HepG2 (cell line): ENCODE measurements around the gene HEXIM1. TPM values are rescaled to one million over a fixed set of nuclear protein-coding genes. Genes with fewer than 3 reads are reported as not detected.

Experiments used
- CREM ChIP-seq, 2 experiments: sonication (generic) in 1 of 2; formaldehyde crosslinking in 1 of 2; IDR thresholded peaks; 2 replicates each; pipeline versions ENCODE4 v1.4.0 to v1.6.1; 2016 to 2020; ENCODE audit warnings: antibody characterized with exemption in 1 of 2, mild to moderate bottlenecking in 1 of 2, missing genetic modification reagents in 1 of 2
- GRHL1 ChIP-seq: sonication (generic); formaldehyde crosslinking; conservative IDR thresholded peaks from 2 replicates; pipeline ENCODE4 v1.8.0; 2022; ENCODE audit warnings: missing genetic modification reagents
- MEIS2 ChIP-seq: sonication (generic); formaldehyde crosslinking; IDR thresholded peaks from 2 replicates; pipeline ENCODE4 v1.9.0; 2021; ENCODE audit warnings: mild to moderate bottlenecking, missing genetic modification reagents
- MTA3 ChIP-seq: sonication (generic); formaldehyde crosslinking; IDR thresholded peaks from 2 replicates; pipeline ENCODE4 v1.4.0; 2020; ENCODE audit warnings: missing genetic modification reagents
- NCOA2 ChIP-seq: sonication (generic); formaldehyde crosslinking; IDR thresholded peaks from 2 replicates; pipeline ENCODE4 v1.8.0; 2022; ENCODE audit warnings: inconsistent platforms
- PITX1 ChIP-seq: sonication (generic); formaldehyde crosslinking; IDR thresholded peaks from 2 replicates; pipeline ENCODE4 v1.5.1; 2020; ENCODE audit warnings: mild to moderate bottlenecking, missing genetic modification reagents
- SMC3 ChIP-seq: IDR thresholded peaks from 2 replicates; pipeline ENCODE4 v1.6.1; 2011; ENCODE audit warnings: low read length, improper control_type of control experiment
- THRA ChIP-seq: sonication (generic); formaldehyde crosslinking; IDR thresholded peaks from 2 replicates; pipeline ENCODE4 v1.4.0; 2020; ENCODE audit warnings: missing genetic modification reagents, borderline replicate concordance
- ZBTB37 ChIP-seq: sonication (generic); formaldehyde crosslinking; IDR thresholded peaks from 2 replicates; pipeline ENCODE4 v1.4.0; 2020; ENCODE audit warnings: mild to moderate bottlenecking, missing genetic modification reagents
- ZNF234 ChIP-seq: sonication (generic); formaldehyde crosslinking; conservative IDR thresholded peaks from 2 replicates; pipeline ENCODE4 v1.5.1; 2020; ENCODE audit warnings: mild to moderate bottlenecking, missing genetic modification reagents
- ZNF263 ChIP-seq: sonication (generic); formaldehyde crosslinking; IDR thresholded peaks from 2 replicates; pipeline ENCODE4 v1.4.0; 2020; ENCODE audit warnings: missing genetic modification reagents
- ZNF274 ChIP-seq: sonication (generic); formaldehyde crosslinking; IDR thresholded peaks from 2 replicates; pipeline ENCODE4 v1.5.1; 2020; ENCODE audit warnings: mild to moderate bottlenecking, missing genetic modification reagents
- ZNF687 ChIP-seq: sonication (generic); formaldehyde crosslinking; IDR thresholded peaks from 2 replicates; pipeline ENCODE4 v1.5.1; 2020; ENCODE audit warnings: mild to moderate bottlenecking, missing genetic modification reagents, moderate library complexity
- ZNF691 ChIP-seq: sonication (generic); formaldehyde crosslinking; IDR thresholded peaks from 2 replicates; pipeline ENCODE4 v1.4.0; 2020; ENCODE audit warnings: missing genetic modification reagents, low read depth, mild to moderate bottlenecking, borderline replicate concordance
- ZNF713 ChIP-seq: sonication (generic); formaldehyde crosslinking; IDR thresholded peaks from 2 replicates; pipeline ENCODE4 v1.4.0; 2020; ENCODE audit warnings: mild to moderate bottlenecking, missing genetic modification reagents
- ZNF770 ChIP-seq: sonication (generic); formaldehyde crosslinking; IDR thresholded peaks from 2 replicates; pipeline ENCODE4 v1.5.0; 2020; ENCODE audit warnings: mild to moderate bottlenecking, missing genetic modification reagents
- polyA plus RNA-seq, 8 experiments: library from polyadenylated mRNA; depleted of rRNA in 3 of 8; stranded (reverse) in 7 of 8; unstranded in 1 of 8; fragments of >200 nt; fragmentation: Illumina TruSeq in 4 of 8; extraction: Trizol in 4 of 8; gene quantifications; 2 replicates each; pipeline versions ENCODE4 v1.2.1 to v1.2.3, GENCODE V29; 2011 to 2016; ENCODE audit warnings: low read depth in 4 of 8, missing spikeins in 1 of 8, mixed read lengths in 1 of 8; ENCODE audit not compliant: insufficient read depth in 1 of 8
- total RNA-seq, 5 experiments: library from RNA; depleted of rRNA; stranded (reverse); fragments of >200 nt; fragmentation: Illumina TruSeq; extraction: Trizol; gene quantifications; 2 replicates each; pipeline ENCODE4 v1.2.3, GENCODE V29; 2016; ENCODE audit warnings: low read depth in 1 of 5

Gene HEXIM1
- total and polyA plus RNA-seq, 2 of the 13 experiments (the other 11 are each of a cell fraction or from before 2014, with no cell fraction given): 10.5 to 16.6 TPM

- TF ChIP-seq ZNF687 (CRISPR knock-in tag) (peak; percentile 64), ZNF234 (CRISPR knock-in tag) (no peak), CREM (IDR thresholded peaks at IDR 0.05) (no peak), CREM (CRISPR knock-in tag; IDR thresholded peaks at IDR 0.05) (no peak), SMC3 (peak; percentile 85), THRA (CRISPR knock-in tag) (peak; percentile 49; the same call in 1 of the 2 replicates), MTA3 (no peak), MEIS2 (CRISPR knock-in tag) (0 out of 2 replicates have a peak, but pooled peaks have one; percentile 42), ZNF274 (CRISPR knock-in tag) (0 out of 2 replicates have a peak, but pooled peaks have one; percentile 44), ZNF770 (CRISPR knock-in tag) (peak; percentile 72; the same call in 1 of the 2 replicates), ZBTB37 (CRISPR knock-in tag) (no peak), ZNF263 (CRISPR knock-in tag) (peak; percentile 97), NCOA2 (CRISPR knock-in tag) (no peak), ZNF691 (CRISPR knock-in tag) (0 out of 2 replicates have a peak, but pooled peaks have one; percentile 77), GRHL1 (no peak), ZNF713 (CRISPR knock-in tag) (no peak), PITX1 (CRISPR knock-in tag) (0 out of 2 replicates have a peak, but pooled peaks have one; percentile 45)
Measured at GRCh38 chr17:45098869-45099616, 49.2 kb upstream of the HEXIM1 start (continued).
